CD4-positive, alpha-beta memory T cell (primary cell): ENCODE data around the gene BEST3. TPM values are rescaled to one million over a fixed set of nuclear protein-coding genes. Genes with fewer than 3 reads are reported as not detected.

ENCODE experiments used
- CTCF ChIA-PET: fragments of 350-600 bp; sonication (Branson Sonifier 250); formaldehyde crosslinking; loops from one replicate; lab custom pipeline; 2021; ENCODE audit warnings: inconsistent platforms; ENCODE audit not compliant: partially characterized antibody; lab: Charles Lee
- POLR2A ChIA-PET: fragments of 350-600 bp; sonication (Branson Sonifier 250); formaldehyde crosslinking; loops from one replicate; lab custom pipeline; 2021; ENCODE audit not compliant: partially characterized antibody; lab: Charles Lee
- DNase-seq, 5 donors: peaks; one replicate each; pipeline versions ENCODE4 v3.0.0 to v3.0.0-alpha.2; 2020 to 2022; ENCODE audit warnings: mixed read lengths in 1 of 5
- H3K27ac ChIP-seq: one replicate; pipeline ENCODE4 v1.7.0; 2013; ENCODE audit warnings: low read depth, low read length
- H3K27me3 ChIP-seq: 2 replicates; pipeline ENCODE4 v1.7.0; 2013; ENCODE audit warnings: mild to moderate bottlenecking, low read length, moderate library complexity; ENCODE audit not compliant: insufficient read depth
- H3K36me3 ChIP-seq: 2 replicates; pipeline ENCODE4 v1.7.0; 2013; ENCODE audit warnings: mild to moderate bottlenecking, low read length, moderate library complexity; ENCODE audit not compliant: insufficient read depth
- H3K4me1 ChIP-seq: 2 replicates; pipeline ENCODE4 v1.7.0; 2013; ENCODE audit warnings: mild to moderate bottlenecking, low read length, moderate library complexity; ENCODE audit not compliant: insufficient read depth
- H3K4me3 ChIP-seq, 2 donors: one replicate each; pipeline ENCODE4 v1.7.0; 2013; ENCODE audit warnings: low read length in 2 of 2, mild to moderate bottlenecking in 1 of 2
- H3K9me3 ChIP-seq, 2 donors: one replicate each; pipeline ENCODE4 v1.7.0; 2013; ENCODE audit warnings: low read length in 2 of 2, control low read depth in 1 of 2; ENCODE audit not compliant: control insufficient read depth in 1 of 2
- H3K27ac Mint-ChIP-seq, 7 donors: one replicate each; pipeline ENCODE4 v1.8.0; 2020 to 2021; ENCODE audit warnings: mixed read lengths in 7 of 7, mild to moderate bottlenecking in 6 of 7, inconsistent platforms in 3 of 7, moderate library complexity in 3 of 7
- H3K27me3 Mint-ChIP-seq, 2 donors: one replicate each; pipeline ENCODE4 v1.8.0; 2020 to 2021; ENCODE audit warnings: mixed read lengths in 2 of 2
- H3K36me3 Mint-ChIP-seq, 2 donors: one replicate each; pipeline ENCODE4 v1.8.0; 2020 to 2021; ENCODE audit warnings: mixed read lengths in 2 of 2, inconsistent platforms in 1 of 2, mild to moderate bottlenecking in 1 of 2
- H3K4me1 Mint-ChIP-seq, 4 donors: one replicate each; pipeline ENCODE4 v1.8.0; 2020 to 2021; ENCODE audit warnings: mixed read lengths in 4 of 4, mild to moderate bottlenecking in 1 of 4
- H3K4me3 Mint-ChIP-seq, 8 donors: one replicate each; pipeline ENCODE4 v1.8.0; 2020 to 2021; ENCODE audit warnings: mixed read lengths in 8 of 8, mild to moderate bottlenecking in 7 of 8, moderate library complexity in 6 of 8, inconsistent platforms in 3 of 8
- H3K9me3 Mint-ChIP-seq, 8 donors: one replicate each; pipeline ENCODE4 v1.8.0; 2020 to 2021; ENCODE audit warnings: mixed read lengths in 8 of 8, mild to moderate bottlenecking in 5 of 8, inconsistent platforms in 3 of 8, moderate library complexity in 1 of 8
- intact Hi-C: fragments of 100-400 bp; cut with micrococcal nuclease; formaldehyde crosslinking; loops from one replicate; pipeline ENCODE4 v1.15.1; 2023
- polyA plus RNA-seq, 2 donors: library from polyadenylated mRNA; unstranded; fragments of 300-500 nt; fragmentation: Illumina TruSeq; gene quantifications; one replicate each; pipeline ENCODE4 v1.2.3, GENCODE V29; 2021
- total RNA-seq, 2 experiments: library from RNA; stranded (reverse); gene quantifications; one replicate each; pipeline ENCODE4 v1.2.3, GENCODE V29; 2021

BEST3 gene
- total and polyA plus RNA-seq, 4 experiments from 2014 or later: not detected

DNA sequence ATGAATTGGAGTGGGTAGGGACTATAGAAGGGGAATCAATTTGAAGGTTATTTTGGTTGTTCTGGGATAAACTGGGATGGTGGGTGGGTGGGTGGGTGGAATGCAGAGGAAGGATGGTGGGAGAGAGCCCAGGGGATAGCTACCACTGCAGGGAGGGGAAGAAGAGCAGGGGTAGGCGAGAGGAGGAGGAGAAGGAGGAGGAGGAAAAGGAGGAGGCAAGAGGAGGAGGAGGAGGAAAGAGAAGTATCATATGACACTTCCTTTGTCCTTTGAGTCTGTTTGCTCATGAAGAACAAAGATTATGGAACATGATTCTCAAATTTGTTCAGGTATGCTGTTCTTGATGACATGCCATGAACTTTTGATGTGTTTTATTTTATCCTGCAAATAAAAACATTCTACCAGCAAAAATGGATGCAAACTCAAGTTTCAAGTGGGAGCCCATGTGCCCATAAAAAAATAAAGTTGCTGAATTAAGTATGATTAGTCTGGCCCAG lies 4.1 kb upstream of the BEST3 start:
- H3K9me3 Mint-ChIP-seq: peaks cover 0 to 2% (median 0%) of the 10 kb centered on the region in 8 donors
- H3K27me3 Mint-ChIP-seq: peaks cover 9 to 14% of the 10 kb centered on the region in 2 donors
- ChIA-PET POLR2A (no interaction called here), CTCF (interaction anchor here (0.6 kb wide), 1 partner anchor 634 kb away, joined by 3 read pairs; no protein-coding TSS in a partner anchor)
- Histone ChIP-seq H3K27ac (no peak overlapping the region), H3K9me3 (no peaks in the 10 kb centered on the region), H3K4me1 (no peaks in the 10 kb centered on the region), H3K27me3 (no peaks in the 10 kb centered on the region), H3K4me3 (no peak overlapping the region), H3K36me3 (no peaks in the 10 kb centered on the region)
- no peaks in the 10 kb centered on the region for H3K4me1 Mint-ChIP-seq
- no peak overlapping the region for H3K4me3 Mint-ChIP-seq
- no peak overlapping the region for H3K27ac Mint-ChIP-seq
- intact Hi-C loops: no loop called here
- DNase-seq: no peak
- no peaks in the 10 kb centered on the region for H3K36me3 Mint-ChIP-seq

DNA sequence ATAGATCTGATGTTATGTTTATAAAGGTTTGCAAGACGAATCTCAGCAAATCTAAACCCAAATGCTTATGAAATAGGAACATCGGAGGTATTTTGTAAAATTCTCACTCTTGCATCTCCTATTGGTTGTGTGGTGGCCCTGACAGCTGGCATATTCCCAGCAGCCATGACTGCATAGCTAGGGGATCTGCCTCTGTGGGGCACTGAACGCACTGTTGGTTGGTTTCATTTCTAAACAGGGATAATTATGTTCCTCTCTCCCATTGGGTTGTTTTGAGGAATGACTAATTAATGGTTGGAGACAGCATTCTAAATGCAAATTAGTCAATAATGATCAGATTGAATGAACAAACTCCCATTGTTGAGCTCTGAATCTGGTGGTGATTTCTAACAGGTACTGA lies 2.7 kb upstream of the BEST3 start:
- Histone ChIP-seq H3K4me3 (no peak overlapping the region), H3K27ac (no peak overlapping the region), H3K36me3 (no peaks in the 10 kb centered on the region), H3K4me1 (no peaks in the 10 kb centered on the region), H3K9me3 (no peaks in the 10 kb centered on the region), H3K27me3 (no peaks in the 10 kb centered on the region)
- Mint-ChIP-seq H3K4me1 (no peaks in the 10 kb centered on the region), H3K36me3 (no peaks in the 10 kb centered on the region), H3K4me3 (no peak overlapping the region), H3K9me3 (peaks cover 0 to 2% (median 0%) of the 10 kb centered on the region in 8 donors), H3K27me3 (peaks cover 6 to 10% of the 10 kb centered on the region in 2 donors), H3K27ac (no peak overlapping the region)
- POLR2A ChIA-PET: no interaction called here
- intact Hi-C loops: no loop called here
- no peak for DNase-seq
- CTCF ChIA-PET: no interaction called here

DNA sequence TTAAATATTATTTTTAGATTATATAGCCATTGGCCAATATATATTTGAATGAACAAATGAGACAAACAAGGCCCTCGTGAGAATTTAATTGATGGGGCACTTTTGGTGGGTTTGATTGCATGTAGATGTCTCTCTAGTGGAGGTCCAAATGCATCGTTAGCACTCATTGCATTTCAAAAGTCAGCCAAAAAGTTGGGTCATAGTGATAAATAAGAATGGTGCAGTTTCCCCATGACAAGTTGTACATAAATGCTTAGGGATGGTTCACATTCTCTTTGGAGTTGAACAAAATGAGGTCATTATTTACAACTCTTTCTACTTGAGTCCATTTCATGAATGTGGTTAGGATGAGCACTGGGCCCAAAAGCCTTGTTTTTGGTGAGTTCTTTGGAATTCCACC lies 1.0 kb downstream of the BEST3 start:
- peaks cover 6% of the 10 kb centered on the region for H3K27me3 ChIP-seq
- no peak overlapping the region for H3K4me3 ChIP-seq
- no peaks in the 10 kb centered on the region for H3K4me1 Mint-ChIP-seq
- H3K4me1 ChIP-seq: no peaks in the 10 kb centered on the region
- ChIA-PET POLR2A (no interaction called here), CTCF (no interaction called here)
- H3K36me3 ChIP-seq: no peaks in the 10 kb centered on the region
- no peaks in the 10 kb centered on the region for H3K36me3 Mint-ChIP-seq
- H3K27ac Mint-ChIP-seq: no peak overlapping the region
- peaks cover 0 to 2% (median 0%) of the 10 kb centered on the region in 8 donors for H3K9me3 Mint-ChIP-seq
- no peaks in the 10 kb centered on the region for H3K9me3 ChIP-seq
- H3K27me3 Mint-ChIP-seq: peaks cover 3 to 6% of the 10 kb centered on the region in 2 donors
- H3K4me3 Mint-ChIP-seq: no peak overlapping the region
- DNase-seq: no peak
- no peak overlapping the region for H3K27ac ChIP-seq
- intact Hi-C loops: no loop called here

DNA sequence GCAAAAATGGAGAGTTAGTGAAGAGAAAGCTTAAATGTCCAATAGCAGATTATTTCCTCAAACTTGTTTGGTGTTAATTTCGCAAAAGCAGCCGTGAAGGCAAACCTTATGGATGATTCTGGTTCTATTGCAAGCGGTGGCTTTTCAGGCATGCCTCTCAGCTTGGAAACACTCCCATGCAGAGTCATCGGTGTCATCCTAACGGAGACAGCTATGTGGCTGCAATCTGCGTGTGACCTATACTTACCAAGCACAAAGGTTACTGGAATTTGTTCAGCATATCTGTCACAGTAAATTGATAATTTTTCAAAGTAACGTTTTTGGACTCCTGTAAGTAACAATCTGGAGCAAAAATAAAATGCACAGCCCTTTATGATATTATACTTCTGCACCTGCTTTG lies 5.0 kb downstream of the BEST3 start:
- H3K4me3 ChIP-seq: no peak overlapping the region
- Mint-ChIP-seq H3K9me3 (no peaks in the 10 kb centered on the region), H3K4me3 (no peak overlapping the region), H3K27ac (no peak overlapping the region), H3K4me1 (peaks cover 0 to 5% (median 3%) of the 10 kb centered on the region in 4 donors), H3K27me3 (peaks cover 5% of the 10 kb centered on the region in 2 donors), H3K36me3 (no peaks in the 10 kb centered on the region)
- H3K9me3 ChIP-seq: no peaks in the 10 kb centered on the region
- no peak overlapping the region for H3K27ac ChIP-seq
- no peaks in the 10 kb centered on the region for H3K36me3 ChIP-seq
- ChIA-PET POLR2A (no interaction called here), CTCF (no interaction called here)
- intact Hi-C loops: no loop called here
- no peak for DNase-seq
- peaks cover 6% of the 10 kb centered on the region for H3K27me3 ChIP-seq
- no peaks in the 10 kb centered on the region for H3K4me1 ChIP-seq

DNA sequence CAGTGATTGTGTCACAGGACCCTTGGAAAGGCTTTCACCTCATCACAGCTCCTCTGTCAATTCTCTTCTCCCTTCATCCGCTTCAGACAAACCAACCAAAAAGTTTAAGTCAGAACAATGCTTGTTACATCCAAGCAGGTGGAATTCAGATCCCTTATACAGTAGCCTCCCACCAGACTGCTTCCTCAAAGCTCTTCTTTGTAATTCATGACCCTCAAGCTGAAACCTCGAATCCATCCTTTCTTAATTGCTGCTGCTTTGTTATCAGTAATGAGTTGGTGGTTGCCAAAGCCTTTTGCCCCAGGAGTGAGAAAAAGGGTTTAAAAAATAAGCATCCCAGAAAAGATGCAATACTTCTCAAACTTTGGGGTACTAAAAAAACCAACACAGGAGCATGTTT lies 9.5 kb downstream of the BEST3 start:
- ChIA-PET CTCF (no interaction called here), POLR2A (no interaction called here)
- DNase-seq: no peak
- Mint-ChIP-seq H3K4me3 (no peak overlapping the region), H3K9me3 (no peaks in the 10 kb centered on the region), H3K27me3 (peaks cover 12 to 13% of the 10 kb centered on the region in 2 donors), H3K4me1 (peaks cover 0 to 5% (median 3%) of the 10 kb centered on the region in 4 donors), H3K27ac (no peak overlapping the region), H3K36me3 (no peaks in the 10 kb centered on the region)
- no peak overlapping the region for H3K27ac ChIP-seq
- H3K4me1 ChIP-seq: no peaks in the 10 kb centered on the region
- no peaks in the 10 kb centered on the region for H3K36me3 ChIP-seq
- intact Hi-C loops: no loop called here
- H3K27me3 ChIP-seq: no peaks in the 10 kb centered on the region
- H3K9me3 ChIP-seq: no peaks in the 10 kb centered on the region
- H3K4me3 ChIP-seq: no peak overlapping the region

DNA sequence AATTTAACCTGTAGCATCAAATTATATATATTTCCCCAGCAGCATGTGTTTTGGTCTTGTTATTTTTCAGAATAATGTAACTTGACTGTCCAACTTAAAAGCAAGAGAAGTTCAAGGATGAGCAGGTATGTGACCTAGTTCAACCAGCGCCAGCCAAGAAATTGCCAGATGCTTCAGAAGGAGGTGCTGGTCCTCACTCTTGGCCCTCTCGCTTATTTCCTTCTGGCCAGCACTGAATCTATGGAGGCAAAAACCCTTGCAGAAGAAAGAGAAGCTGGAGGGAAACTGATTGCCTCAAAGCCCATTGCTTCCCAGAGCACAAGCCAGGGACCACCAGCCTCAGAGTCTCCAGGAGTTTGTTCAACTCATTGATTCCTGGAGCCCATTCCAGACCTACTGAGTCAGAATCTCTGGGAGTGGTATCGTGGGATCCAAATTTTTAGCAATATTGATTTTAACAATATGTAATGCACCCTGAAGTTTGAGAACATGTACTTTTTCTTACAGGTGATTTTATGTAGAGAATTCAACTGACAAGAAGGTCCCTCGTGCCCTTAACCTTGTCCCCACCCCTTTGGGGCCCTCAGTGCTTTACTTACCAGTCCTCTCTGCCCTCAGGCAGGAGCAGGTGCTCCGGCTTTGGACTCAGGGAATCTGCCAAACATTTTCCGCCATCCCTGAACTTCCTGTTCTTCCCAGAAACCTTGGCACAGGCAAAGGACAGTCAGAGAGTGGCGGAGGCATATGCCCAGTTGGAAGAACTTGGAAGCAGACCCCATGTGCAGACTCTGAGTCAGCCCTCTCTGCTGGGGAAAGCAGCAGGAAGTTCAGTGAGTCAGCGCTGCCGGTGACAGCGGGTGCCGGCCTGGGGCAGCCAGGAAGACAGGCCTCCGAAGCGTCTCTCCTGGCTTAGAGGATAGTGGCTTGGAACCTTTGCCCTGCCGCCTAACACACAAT lies 10.4 kb downstream of the BEST3 start:
- H3K9me3 Mint-ChIP-seq: no peaks in the 10 kb centered on the region
- no peaks in the 10 kb centered on the region for H3K9me3 ChIP-seq
- H3K36me3 ChIP-seq: no peaks in the 10 kb centered on the region
- intact Hi-C loops: no loop called here
- CTCF ChIA-PET: no interaction called here
- POLR2A ChIA-PET: no interaction called here
- peak in 1 of 5 donors; percentile 37 for DNase-seq
- no peak overlapping the region for H3K27ac ChIP-seq
- peaks cover 16 to 20% of the 10 kb centered on the region in 2 donors for H3K27me3 Mint-ChIP-seq
- H3K27ac Mint-ChIP-seq: no peak overlapping the region
- H3K4me1 ChIP-seq: no peaks in the 10 kb centered on the region
- peaks cover 0 to 5% (median 3%) of the 10 kb centered on the region in 4 donors for H3K4me1 Mint-ChIP-seq
- H3K4me3 ChIP-seq: no peak overlapping the region
- no peaks in the 10 kb centered on the region for H3K27me3 ChIP-seq
- no peaks in the 10 kb centered on the region for H3K36me3 Mint-ChIP-seq
- no peak overlapping the region for H3K4me3 Mint-ChIP-seq

DNA sequence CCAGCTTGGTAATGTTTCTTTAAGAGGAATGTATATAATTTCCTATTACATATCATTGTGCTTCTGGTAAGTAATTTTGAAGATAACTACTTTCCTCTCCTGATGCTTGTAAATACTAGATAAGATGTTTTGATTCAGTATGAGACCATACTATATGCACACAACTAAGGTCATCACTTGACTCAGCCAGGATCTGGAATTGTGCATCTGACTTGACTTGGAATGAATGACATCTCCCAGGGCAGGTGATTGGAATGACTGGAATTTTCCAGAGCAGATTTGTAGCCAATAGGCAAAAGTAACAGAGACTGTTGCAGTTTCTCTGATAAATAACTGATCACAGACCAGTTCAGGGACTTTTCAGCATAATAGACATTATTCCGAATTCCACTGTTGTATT lies 11.1 kb downstream of the BEST3 start:
- intact Hi-C loops: no loop called here
- ChIA-PET POLR2A (no interaction called here), CTCF (no interaction called here)
- H3K27ac Mint-ChIP-seq: no peak overlapping the region
- no peaks in the 10 kb centered on the region for H3K9me3 Mint-ChIP-seq
- Histone ChIP-seq H3K9me3 (no peaks in the 10 kb centered on the region), H3K36me3 (no peaks in the 10 kb centered on the region), H3K27me3 (no peaks in the 10 kb centered on the region), H3K27ac (no peak overlapping the region), H3K4me1 (no peaks in the 10 kb centered on the region), H3K4me3 (no peak overlapping the region)
- H3K36me3 Mint-ChIP-seq: no peaks in the 10 kb centered on the region
- H3K4me3 Mint-ChIP-seq: no peak overlapping the region
- peaks cover 0 to 5% (median 3%) of the 10 kb centered on the region in 4 donors for H3K4me1 Mint-ChIP-seq
- peaks cover 20 to 22% of the 10 kb centered on the region in 2 donors for H3K27me3 Mint-ChIP-seq
- no peak for DNase-seq
